Activated B cell treated with CpG ODN at 0.5 μM for 24 hours (primary cell): Measurements from ENCODE around the gene FCN1. TPM values are rescaled to one million over a fixed set of nuclear protein-coding genes. Genes with fewer than 3 reads are reported as not detected.
A peak's percentile ranks its signal among the peaks of the same experiment; 100 is the strongest.

Experiments
- ATAC-seq: fragments of 200-7000 bp; cut with Tn5 transposase; one replicate; pipeline ENCODE4 v1.10.0; 2021; ENCODE audit warnings: low read depth, mild to moderate bottlenecking, moderate library complexity
- CTCF ChIA-PET: fragments of 350-600 bp; sonication (Branson Sonifier 250); formaldehyde crosslinking; loops from one replicate; lab custom pipeline; 2021; ENCODE audit warnings: antibody characterized with exemption; lab: Charles Lee
- POLR2A ChIA-PET: fragments of 350-600 bp; sonication (Branson Sonifier 250); formaldehyde crosslinking; loops from one replicate; lab custom pipeline; 2021; ENCODE audit warnings: antibody characterized with exemption; lab: Charles Lee
- DNase-seq: peaks from one replicate; pipeline ENCODE4 v3.0.0; 2022
- H3K27ac Mint-ChIP-seq: one replicate; pipeline ENCODE4 v1.8.0; 2020; ENCODE audit warnings: mixed read lengths
- H3K27me3 Mint-ChIP-seq: one replicate; pipeline ENCODE4 v1.8.0; 2021; ENCODE audit warnings: mixed read lengths
- H3K36me3 Mint-ChIP-seq: one replicate; pipeline ENCODE4 v1.8.0; 2021; ENCODE audit warnings: low read depth, mixed read lengths
- H3K4me1 Mint-ChIP-seq: one replicate; pipeline ENCODE4 v1.8.0; 2021; ENCODE audit warnings: mixed read lengths
- H3K4me3 Mint-ChIP-seq: one replicate; pipeline ENCODE4 v1.8.0; 2020; ENCODE audit warnings: mild to moderate bottlenecking, mixed read lengths
- H3K9me3 Mint-ChIP-seq: one replicate; pipeline ENCODE4 v1.8.0; 2020; ENCODE audit warnings: mixed read lengths
- intact Hi-C: fragments of 100-400 bp; cut with micrococcal nuclease; formaldehyde crosslinking; loops from one replicate; pipeline ENCODE4 v1.15.1; 2024
- total RNA-seq: library from RNA; stranded (reverse); gene quantifications from 2 replicates; pipeline ENCODE4 v1.2.3, GENCODE V29; 2022
- TF ChIP-seq, protein P1 (sequence below): fragments of 200-600 bp; IDR thresholded peaks from one replicate; pipeline ENCODE4 v1.8.0; 2022; ENCODE audit warnings: antibody characterized with exemption, mild to moderate bottlenecking

Gene FCN1
- total RNA-seq, 1 donor from 2014 or later, result 0.44 TPM

DNA sequence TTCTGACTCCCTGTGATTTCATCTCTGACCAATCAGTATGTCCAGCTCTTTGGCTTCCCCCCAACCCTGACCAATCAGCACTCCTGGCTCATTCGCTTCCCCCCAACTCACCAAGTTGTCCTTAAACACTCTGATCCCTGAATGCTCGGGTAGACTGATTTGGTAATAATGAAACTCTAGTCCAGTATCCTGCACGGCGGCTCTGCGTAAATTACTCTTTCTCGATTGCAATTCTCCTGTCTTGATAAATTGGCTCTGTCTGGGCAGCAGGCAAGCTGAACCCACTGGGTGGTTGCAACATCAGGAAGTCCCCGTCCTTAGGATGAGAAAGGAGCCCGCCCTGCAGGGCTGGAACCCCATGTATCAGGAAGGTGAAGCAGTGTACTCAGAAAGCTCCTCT is 26.7 kb downstream of the FCN1 start:
- ATAC-seq (no peak), DNase-seq (no peak)
- peaks cover 3% of the 10 kb centered on the region for H3K4me1 Mint-ChIP-seq
- intact Hi-C loops, result no loop called here
- TF ChIP-seq, protein P1, sequence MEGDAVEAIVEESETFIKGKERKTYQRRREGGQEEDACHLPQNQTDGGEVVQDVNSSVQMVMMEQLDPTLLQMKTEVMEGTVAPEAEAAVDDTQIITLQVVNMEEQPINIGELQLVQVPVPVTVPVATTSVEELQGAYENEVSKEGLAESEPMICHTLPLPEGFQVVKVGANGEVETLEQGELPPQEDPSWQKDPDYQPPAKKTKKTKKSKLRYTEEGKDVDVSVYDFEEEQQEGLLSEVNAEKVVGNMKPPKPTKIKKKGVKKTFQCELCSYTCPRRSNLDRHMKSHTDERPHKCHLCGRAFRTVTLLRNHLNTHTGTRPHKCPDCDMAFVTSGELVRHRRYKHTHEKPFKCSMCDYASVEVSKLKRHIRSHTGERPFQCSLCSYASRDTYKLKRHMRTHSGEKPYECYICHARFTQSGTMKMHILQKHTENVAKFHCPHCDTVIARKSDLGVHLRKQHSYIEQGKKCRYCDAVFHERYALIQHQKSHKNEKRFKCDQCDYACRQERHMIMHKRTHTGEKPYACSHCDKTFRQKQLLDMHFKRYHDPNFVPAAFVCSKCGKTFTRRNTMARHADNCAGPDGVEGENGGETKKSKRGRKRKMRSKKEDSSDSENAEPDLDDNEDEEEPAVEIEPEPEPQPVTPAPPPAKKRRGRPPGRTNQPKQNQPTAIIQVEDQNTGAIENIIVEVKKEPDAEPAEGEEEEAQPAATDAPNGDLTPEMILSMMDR, result no peak
- H3K4me3 Mint-ChIP-seq, result no peak overlapping the region
- H3K27ac Mint-ChIP-seq, result no peak overlapping the region
- no peaks in the 10 kb centered on the region for H3K36me3 Mint-ChIP-seq
- POLR2A ChIA-PET, result no interaction called here
- peaks cover 19% of the 10 kb centered on the region for H3K27me3 Mint-ChIP-seq
- CTCF ChIA-PET, result no interaction called here
- H3K9me3 Mint-ChIP-seq, result no peaks in the 10 kb centered on the region

DNA sequence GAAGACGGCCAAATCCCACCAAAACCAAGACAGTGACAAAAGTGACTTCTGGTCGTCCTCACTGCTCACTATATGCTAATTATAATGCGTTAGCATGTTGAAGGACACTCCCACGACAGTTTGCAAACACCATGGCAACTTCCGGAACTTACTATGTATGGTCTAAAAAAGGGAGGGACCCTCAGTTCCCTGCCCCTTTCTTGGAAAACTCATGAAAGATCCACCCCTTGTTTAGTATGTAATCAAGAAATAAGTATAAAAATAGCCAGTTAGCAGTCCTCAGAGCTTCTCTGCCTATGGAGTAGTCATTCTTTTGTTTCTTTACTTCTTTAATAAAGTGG is 27.6 kb downstream of the FCN1 start:
- Mint-ChIP-seq H3K4me1 (peaks cover 3% of the 10 kb centered on the region), H3K9me3 (no peaks in the 10 kb centered on the region), H3K27ac (no peak overlapping the region), H3K4me3 (no peak overlapping the region), H3K36me3 (no peaks in the 10 kb centered on the region), H3K27me3 (peaks cover 19% of the 10 kb centered on the region)
- TF ChIP-seq, protein P1, result no peak
- ATAC-seq (no peak), DNase-seq (no peak)
- CTCF ChIA-PET, result no interaction called here
- POLR2A ChIA-PET, result no interaction called here
- intact Hi-C loops, result no loop called here

DNA sequence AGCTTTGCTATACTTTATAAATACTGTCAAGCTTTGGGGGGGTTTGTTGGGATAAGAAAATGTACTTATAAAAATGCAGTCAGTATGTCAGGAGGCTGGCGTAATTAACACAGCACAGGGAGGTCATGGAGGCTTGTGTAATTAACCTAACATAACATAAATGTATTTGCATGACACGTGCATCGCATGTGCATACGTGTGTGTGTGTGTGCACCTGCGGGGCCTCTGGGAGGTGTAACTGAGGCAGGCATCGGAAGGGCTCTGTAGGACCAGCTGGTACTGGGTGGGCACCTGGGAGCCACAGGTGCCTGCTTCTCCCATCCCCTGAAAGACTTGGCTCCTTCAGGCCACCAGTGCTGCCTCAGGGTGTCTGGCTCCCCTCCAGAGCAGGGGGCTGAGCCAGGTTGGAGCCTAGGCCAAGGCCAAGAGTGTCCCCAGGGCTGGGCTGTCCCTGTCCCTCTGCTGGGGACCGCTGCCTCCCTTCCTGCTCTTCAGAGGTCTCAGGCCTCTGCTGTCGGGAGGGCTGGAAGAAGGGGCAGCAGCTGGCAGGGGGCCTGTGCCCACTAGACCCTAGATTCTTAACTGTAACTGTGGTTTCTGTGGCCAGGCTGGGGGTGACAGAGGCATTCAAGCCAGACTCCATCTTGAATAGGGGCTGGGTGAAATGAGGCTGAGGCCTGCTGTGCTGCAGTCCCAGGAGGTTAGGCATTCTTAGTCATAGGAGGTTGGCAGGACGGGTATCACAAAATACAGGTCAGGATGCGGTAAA is 28.1 kb downstream of the FCN1 start:
- CTCF ChIA-PET, result no interaction called here
- POLR2A ChIA-PET, result no interaction called here
- no peak overlapping the region for H3K4me3 Mint-ChIP-seq
- TF ChIP-seq, protein P1, result no peak
- no peaks in the 10 kb centered on the region for H3K9me3 Mint-ChIP-seq
- peaks cover 19% of the 10 kb centered on the region for H3K27me3 Mint-ChIP-seq
- no peak for DNase-seq
- intact Hi-C loops, result no loop called here
- no peaks in the 10 kb centered on the region for H3K36me3 Mint-ChIP-seq
- H3K4me1 Mint-ChIP-seq, result peaks cover 3% of the 10 kb centered on the region
- ATAC-seq, result peak; percentile 31
- H3K27ac Mint-ChIP-seq, result no peak overlapping the region

DNA sequence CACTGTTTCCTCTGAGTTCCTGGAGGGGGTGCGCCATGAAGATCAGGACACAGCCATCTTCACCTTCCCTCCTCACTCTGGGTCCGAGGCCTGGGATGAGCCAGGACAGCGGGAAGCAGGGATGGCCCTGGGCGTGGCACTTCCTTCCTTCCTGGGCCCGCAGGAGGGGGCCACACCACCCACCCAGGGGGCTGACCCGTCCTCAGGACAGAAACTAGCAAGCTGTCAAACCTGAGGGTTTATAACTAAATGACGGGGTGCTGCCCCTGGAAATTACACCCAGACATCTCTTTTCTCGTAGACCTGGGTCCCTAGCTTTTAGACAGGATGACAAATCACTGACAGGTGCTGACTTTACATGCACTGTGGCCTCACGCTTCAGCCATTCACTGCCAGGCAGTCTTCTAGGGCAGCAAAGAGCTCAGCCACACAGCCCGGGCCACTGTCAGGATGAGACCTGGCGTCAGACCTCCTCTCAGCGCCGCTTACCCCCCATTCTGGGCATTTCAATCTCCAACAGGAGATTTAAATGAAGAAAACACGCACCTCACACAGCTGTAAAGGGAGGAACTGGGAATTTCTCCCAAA is 29.0 kb downstream of the FCN1 start:
- Mint-ChIP-seq H3K4me3 (no peak overlapping the region), H3K4me1 (peaks cover 3% of the 10 kb centered on the region), H3K36me3 (no peaks in the 10 kb centered on the region), H3K9me3 (no peaks in the 10 kb centered on the region), H3K27ac (no peak overlapping the region), H3K27me3 (peaks cover 17% of the 10 kb centered on the region)
- intact Hi-C loops, result no loop called here
- TF ChIP-seq, protein P1, result no peak
- ChIA-PET CTCF (no interaction called here), POLR2A (no interaction called here)
- no peak for DNase-seq
- no peak for ATAC-seq

DNA sequence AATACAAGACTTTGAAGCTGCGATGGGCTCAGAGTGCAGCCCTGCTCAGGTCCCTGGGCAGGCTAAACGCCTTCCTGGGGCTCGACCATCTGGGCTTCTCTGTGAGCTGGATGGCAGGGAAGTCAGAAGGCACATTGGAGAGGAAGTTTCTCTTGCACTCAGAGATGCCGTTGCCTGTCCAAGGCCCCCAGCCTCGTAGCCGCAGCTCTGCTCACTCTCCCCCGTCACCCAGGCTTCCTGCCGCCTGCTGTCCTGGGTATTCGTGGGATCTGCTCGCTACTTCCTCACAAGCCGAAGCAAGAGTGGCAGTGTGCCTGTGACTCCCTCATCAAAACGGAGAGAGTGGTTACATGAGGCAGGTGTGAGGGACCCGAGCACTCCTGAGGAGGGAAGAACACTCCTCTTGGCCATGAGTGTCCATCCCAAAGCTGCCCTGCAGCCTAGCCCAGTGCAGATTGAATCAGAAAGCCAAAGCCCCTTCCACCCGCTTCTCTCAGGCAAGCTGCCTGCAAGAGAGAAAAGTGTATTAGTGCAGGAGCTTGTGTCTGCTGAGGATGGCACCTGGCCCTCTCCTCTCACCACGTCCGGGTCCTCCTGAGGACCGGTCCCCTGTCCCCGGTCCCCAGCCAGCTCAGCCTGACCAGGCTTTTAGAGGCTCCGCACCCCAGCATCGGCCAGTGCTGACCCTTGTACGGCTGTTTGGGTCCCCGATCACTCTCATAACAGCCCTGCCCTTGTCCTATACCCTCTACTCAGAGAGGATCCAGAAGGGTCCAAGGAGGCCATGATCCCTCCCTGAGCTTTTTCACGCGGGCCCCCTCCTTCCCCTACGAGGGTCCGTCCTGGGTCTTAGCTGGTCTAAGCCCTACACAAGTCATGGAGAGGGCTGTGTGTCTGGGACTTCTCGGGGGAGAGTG is 29.8 kb downstream of the FCN1 start:
- no peak for DNase-seq
- peaks cover 16% of the 10 kb centered on the region for H3K27me3 Mint-ChIP-seq
- peaks cover 3% of the 10 kb centered on the region for H3K4me1 Mint-ChIP-seq
- no peak for ATAC-seq
- ChIA-PET POLR2A (no interaction called here), CTCF (no interaction called here)
- H3K9me3 Mint-ChIP-seq, result no peaks in the 10 kb centered on the region
- H3K4me3 Mint-ChIP-seq, result no peak overlapping the region
- TF ChIP-seq, protein P1, result no peak
- intact Hi-C loops, result no loop called here
- no peak overlapping the region for H3K27ac Mint-ChIP-seq
- no peaks in the 10 kb centered on the region for H3K36me3 Mint-ChIP-seq
